ENCODE results near the gene FER. TPM values are rescaled to one million over a fixed set of nuclear protein-coding genes. Genes with fewer than 3 reads are reported as not detected.

The FER gene
- total and polyA plus RNA-seq, 9 of the 15 experiments (the other 6 are each of a cell fraction or from before 2014, with no cell fraction given), result 6.7 to 18.2 (median 8.9) TPM

DNA sequence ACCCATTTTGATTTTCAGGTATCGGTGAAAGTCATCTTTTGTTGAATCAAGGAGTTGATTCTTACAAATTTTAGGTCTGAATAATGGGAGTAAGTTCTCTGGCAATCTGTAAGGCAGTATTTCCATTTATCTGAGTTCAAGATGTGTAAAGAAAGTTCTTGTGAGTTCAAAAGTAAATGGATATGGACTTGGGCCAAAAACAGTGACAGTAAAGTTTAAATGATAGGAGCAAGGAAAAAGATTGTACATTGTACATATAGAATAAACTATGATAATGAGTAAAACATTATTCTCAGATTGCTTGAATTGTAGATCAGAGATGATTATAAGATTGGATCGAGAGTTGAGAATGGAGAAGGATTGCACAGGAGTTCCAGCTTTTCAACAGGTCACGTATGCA is 332.8 kb downstream of the FER start:
- in situ Hi-C loops (cut with MboI), result no loop called here
- 41% methylated on average over 3 of the region's 3 CpGs for WGBS (ENCODE audit: insufficient coverage, low coverage, missing lambda C conversion rate)
- TF ChIP-seq ZNF197 (CRISPR knock-in tag; IDR thresholded peaks at IDR 0.05; ENCODE audit: low read depth) (no peak), ZNF77 (CRISPR knock-in tag; IDR thresholded peaks at IDR 0.05) (no peak), HDAC1 (IDR thresholded peaks at IDR 0.05) (no peak), BMI1 (IDR thresholded peaks at IDR 0.05; ENCODE audit: low read length) (no peak), NR3C1 (CRISPR knock-in tag; IDR thresholded peaks at IDR 0.05) (no peak), NRF1 (conservative IDR thresholded peaks at IDR 0.05 in 1 of 2, IDR thresholded peaks at IDR 0.05 in 1 of 2) (no peak), ZNF584 (CRISPR knock-in tag; IDR thresholded peaks at IDR 0.05; ENCODE audit: low read depth) (no peak), ARHGAP35 (IDR thresholded peaks at IDR 0.05; ENCODE audit: partially characterized antibody) (no peak), NFYB (IDR thresholded peaks at IDR 0.05; ENCODE audit: extremely low read depth, insufficient read length) (no peak), KAT8 (IDR thresholded peaks at IDR 0.05; ENCODE audit: low read depth) (no peak), MCM5 (IDR thresholded peaks at IDR 0.05; ENCODE audit: low read depth) (no peak), ZNF668 (CRISPR knock-in tag; IDR thresholded peaks at IDR 0.05) (no peak)
- TF ChIP-seq, protein P1, sequence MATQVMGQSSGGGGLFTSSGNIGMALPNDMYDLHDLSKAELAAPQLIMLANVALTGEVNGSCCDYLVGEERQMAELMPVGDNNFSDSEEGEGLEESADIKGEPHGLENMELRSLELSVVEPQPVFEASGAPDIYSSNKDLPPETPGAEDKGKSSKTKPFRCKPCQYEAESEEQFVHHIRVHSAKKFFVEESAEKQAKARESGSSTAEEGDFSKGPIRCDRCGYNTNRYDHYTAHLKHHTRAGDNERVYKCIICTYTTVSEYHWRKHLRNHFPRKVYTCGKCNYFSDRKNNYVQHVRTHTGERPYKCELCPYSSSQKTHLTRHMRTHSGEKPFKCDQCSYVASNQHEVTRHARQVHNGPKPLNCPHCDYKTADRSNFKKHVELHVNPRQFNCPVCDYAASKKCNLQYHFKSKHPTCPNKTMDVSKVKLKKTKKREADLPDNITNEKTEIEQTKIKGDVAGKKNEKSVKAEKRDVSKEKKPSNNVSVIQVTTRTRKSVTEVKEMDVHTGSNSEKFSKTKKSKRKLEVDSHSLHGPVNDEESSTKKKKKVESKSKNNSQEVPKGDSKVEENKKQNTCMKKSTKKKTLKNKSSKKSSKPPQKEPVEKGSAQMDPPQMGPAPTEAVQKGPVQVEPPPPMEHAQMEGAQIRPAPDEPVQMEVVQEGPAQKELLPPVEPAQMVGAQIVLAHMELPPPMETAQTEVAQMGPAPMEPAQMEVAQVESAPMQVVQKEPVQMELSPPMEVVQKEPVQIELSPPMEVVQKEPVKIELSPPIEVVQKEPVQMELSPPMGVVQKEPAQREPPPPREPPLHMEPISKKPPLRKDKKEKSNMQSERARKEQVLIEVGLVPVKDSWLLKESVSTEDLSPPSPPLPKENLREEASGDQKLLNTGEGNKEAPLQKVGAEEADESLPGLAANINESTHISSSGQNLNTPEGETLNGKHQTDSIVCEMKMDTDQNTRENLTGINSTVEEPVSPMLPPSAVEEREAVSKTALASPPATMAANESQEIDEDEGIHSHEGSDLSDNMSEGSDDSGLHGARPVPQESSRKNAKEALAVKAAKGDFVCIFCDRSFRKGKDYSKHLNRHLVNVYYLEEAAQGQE (IDR thresholded peaks at IDR 0.05; ENCODE audit: borderline replicate concordance), result no peak
- TF ChIP-seq, protein P1 (CRISPR knock-in tag; IDR thresholded peaks at IDR 0.05; ENCODE audit: low read depth), result no peak
- TF ChIP-seq, protein P2, sequence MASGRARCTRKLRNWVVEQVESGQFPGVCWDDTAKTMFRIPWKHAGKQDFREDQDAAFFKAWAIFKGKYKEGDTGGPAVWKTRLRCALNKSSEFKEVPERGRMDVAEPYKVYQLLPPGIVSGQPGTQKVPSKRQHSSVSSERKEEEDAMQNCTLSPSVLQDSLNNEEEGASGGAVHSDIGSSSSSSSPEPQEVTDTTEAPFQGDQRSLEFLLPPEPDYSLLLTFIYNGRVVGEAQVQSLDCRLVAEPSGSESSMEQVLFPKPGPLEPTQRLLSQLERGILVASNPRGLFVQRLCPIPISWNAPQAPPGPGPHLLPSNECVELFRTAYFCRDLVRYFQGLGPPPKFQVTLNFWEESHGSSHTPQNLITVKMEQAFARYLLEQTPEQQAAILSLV (tag; IDR thresholded peaks at IDR 0.05), result no peak

More for the DNA sequence above, 332.8 kb downstream of the FER start:
- Histone ChIP-seq H3K4me1 (replicated peaks in 1 of 2; ENCODE audit: control insufficient read depth in 2 of 2, insufficient read depth in 2 of 2, low read length in 2 of 2) (no peaks in the 10 kb centered on the region), H3K27me3 (ENCODE audit: control insufficient read depth in 2 of 2, insufficient read depth in 2 of 2, low read length in 2 of 2) (no peaks in the 10 kb centered on the region), H3K4me3 (no peak overlapping the region), H3K9me1 (ENCODE audit: control insufficient read depth, insufficient read depth, low read length) (no peaks in the 10 kb centered on the region), H2AFZ (ENCODE audit: low read depth, low read length) (no peak overlapping the region), H4K20me1 (replicated peaks; ENCODE audit: control insufficient read depth, insufficient read depth, low read length) (no peaks in the 10 kb centered on the region), H3K27ac (ENCODE audit: extremely low read depth, low read depth, low read length) (no peak overlapping the region), H3K9ac (ENCODE audit: insufficient read depth in 1 of 2, low read depth in 2 of 2, low read length in 2 of 2) (no peak overlapping the region), H3K79me2 (ENCODE audit: control insufficient read depth, insufficient read depth, low read length) (no peaks in the 10 kb centered on the region), H3K9me3 (replicated peaks; ENCODE audit: control insufficient read depth, insufficient read depth, low read depth, low read length) (no peaks in the 10 kb centered on the region), H3K4me2 (ENCODE audit: insufficient read depth, low read length) (no peak overlapping the region), H3K36me3 (ENCODE audit: control insufficient read depth, insufficient read depth, low read length) (no peaks in the 10 kb centered on the region)
- ATAC-seq (no peak), DNase-seq (ENCODE audit: extremely low read depth in 1 of 4, low spot score in 3 of 4) (no peak), FAIRE-seq (no peak)
- CTCF ChIA-PET (ENCODE audit: low intra/inter-chr PET ratio), result no interaction called here
- intact Hi-C loops (cut with micrococcal nuclease), result no loop called here
- no TSS peak for BruUV-seq (replicated peaks)
- POLR2A ChIA-PET, result no interaction called here
